HAP-1 (cell line): ENCODE measurements around the gene INSYN1.

Source experiments
- DNase-seq, 2 experiments: peaks; one replicate each; pipeline ENCODE4 v3.0.0-alpha.2; 2016 to 2020; ENCODE audit warnings: low spot score in 2 of 2
- H3K27me3 ChIP-seq: fragments of 250-450 bp; sonication (Bioruptor Pico); 2 replicates; pipeline ENCODE4 v1.5.1; 2020; ENCODE audit warnings: low read depth, mild to moderate bottlenecking, moderate library complexity
- H3K36me3 ChIP-seq: fragments of 250-450 bp; sonication (Bioruptor Pico); replicated peaks from 2 replicates; pipeline ENCODE4 v1.5.1; 2020; ENCODE audit warnings: mild to moderate bottlenecking
- H3K4me1 ChIP-seq: fragments of 250-450 bp; sonication (Bioruptor Pico); 2 replicates; pipeline ENCODE4 v1.5.1; 2020; ENCODE audit warnings: mild to moderate bottlenecking
- H3K4me3 ChIP-seq: fragments of 250-450 bp; sonication (Bioruptor Pico); 2 replicates; pipeline ENCODE4 v1.5.1; 2020; ENCODE audit warnings: mild to moderate bottlenecking, moderate library complexity
- H3K9me3 ChIP-seq: fragments of 250-450 bp; sonication (Bioruptor Pico); 2 replicates; pipeline ENCODE4 v1.5.1; 2020; ENCODE audit warnings: mild to moderate bottlenecking, moderate library complexity
- in situ Hi-C: fragments of 300-500 bp; cut with MboI; formaldehyde crosslinking; loops from 3 replicates; pipeline ENCODE4 v1.14.3; 2020; ENCODE audit warnings: low sequenced_read_pairs, inconsistent platforms, mixed read lengths

The INSYN1 gene

DNA sequence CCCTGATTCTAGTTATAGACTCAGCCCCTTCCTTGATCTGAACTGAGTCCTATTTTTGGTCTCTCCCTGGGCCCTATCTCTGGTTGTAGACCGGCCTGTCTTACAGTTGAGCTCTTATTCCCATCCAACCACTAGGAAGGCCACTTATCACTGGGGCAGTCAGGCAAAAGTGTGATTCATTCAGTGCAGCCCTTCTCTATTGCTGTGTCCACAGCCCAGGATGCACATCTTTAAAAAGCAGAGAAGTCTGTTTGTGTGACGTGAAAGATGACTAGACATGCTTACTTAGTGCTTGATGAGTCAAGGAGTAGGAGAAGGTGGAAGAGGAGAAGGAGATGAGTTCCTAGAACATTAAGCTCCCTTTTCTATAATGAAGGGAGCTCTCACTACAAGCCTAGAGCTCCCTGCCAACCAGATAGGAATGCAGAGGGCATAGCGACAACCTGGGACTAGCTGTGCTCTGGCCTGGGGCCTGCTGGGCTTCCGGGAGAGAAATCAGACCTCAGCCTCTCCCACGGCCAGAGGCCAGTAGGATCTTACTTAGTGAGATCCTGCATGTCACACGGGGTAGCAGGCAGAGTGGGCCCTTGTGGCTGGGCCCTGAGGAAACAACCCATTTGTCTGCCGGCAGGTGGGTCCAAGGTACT, 25.7 kb downstream of the INSYN1 start:
- H3K4me1 ChIP-seq: no peaks in the 10 kb centered on the region
- H3K9me3 ChIP-seq: no peaks in the 10 kb centered on the region
- DNase-seq: no peak
- in situ Hi-C loops: no loop called here
- H3K4me3 ChIP-seq: no peak overlapping the region
- H3K36me3 ChIP-seq: no peaks in the 10 kb centered on the region
- H3K27me3 ChIP-seq: no peaks in the 10 kb centered on the region

GRCh38 chr15:73724212-73724611, 28.9 kb downstream of the INSYN1 start:
- Histone ChIP-seq H3K9me3 (no peaks in the 10 kb centered on the region), H3K36me3 (no peaks in the 10 kb centered on the region), H3K4me3 (no peak overlapping the region), H3K4me1 (no peaks in the 10 kb centered on the region), H3K27me3 (peaks cover 2% of the 10 kb centered on the region; the same call in 1 of the 2 replicates)
- in situ Hi-C loops: no loop called here
- no peak for DNase-seq

DNA sequence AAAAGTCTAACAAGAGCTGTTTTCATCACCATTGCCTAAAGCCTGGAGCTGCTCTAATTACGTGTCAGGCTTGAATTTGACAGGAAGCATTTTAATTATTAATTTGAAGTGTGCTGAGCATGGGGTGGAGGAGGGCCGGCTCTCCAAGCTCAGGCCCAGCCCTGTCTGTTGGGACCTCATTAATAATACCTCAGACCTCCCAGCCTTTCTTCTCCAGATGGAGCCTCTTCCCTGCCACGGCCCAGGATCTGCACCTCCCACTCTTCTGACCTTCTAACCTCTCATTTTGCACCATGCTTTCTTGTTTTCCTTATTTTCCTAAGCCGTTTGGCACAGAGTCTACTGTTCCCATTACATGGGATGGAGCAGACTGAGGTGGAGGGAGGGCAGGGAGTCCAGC, 30.0 kb downstream of the INSYN1 start:
- DNase-seq: no peak
- Histone ChIP-seq H3K4me1 (no peaks in the 10 kb centered on the region), H3K4me3 (no peak overlapping the region), H3K9me3 (no peaks in the 10 kb centered on the region), H3K36me3 (no peaks in the 10 kb centered on the region), H3K27me3 (peaks cover 4% of the 10 kb centered on the region; the same call in 1 of the 2 replicates)
- in situ Hi-C loops: no loop called here

DNA sequence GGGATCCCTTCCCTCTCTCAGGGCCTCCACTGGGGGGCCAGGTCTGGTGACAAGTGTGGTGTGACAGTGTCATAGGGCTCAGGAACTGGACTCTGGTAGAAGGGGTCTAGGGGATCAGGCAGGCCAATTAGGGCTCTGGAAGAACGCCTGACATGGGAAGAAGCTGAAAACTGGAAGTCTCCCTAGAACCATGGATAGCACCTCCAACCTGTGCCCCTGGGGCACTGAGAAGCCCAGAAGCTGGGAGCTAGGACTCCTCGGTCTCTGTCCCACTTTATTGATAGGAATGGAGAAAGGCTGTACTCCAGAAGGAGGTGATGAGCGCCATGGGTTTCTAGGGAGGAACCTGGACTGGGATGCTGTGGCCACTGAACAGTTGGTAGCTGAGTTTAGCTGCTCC, 30.7 kb downstream of the INSYN1 start:
- DNase-seq: no peak
- no peaks in the 10 kb centered on the region for H3K4me1 ChIP-seq
- H3K36me3 ChIP-seq: no peaks in the 10 kb centered on the region
- H3K4me3 ChIP-seq: no peak overlapping the region
- H3K9me3 ChIP-seq: no peaks in the 10 kb centered on the region
- H3K27me3 ChIP-seq: peaks cover 4% of the 10 kb centered on the region; the same call in 1 of the 2 replicates
- in situ Hi-C loops: no loop called here

GRCh38 chr15:73718694-73719093, 34.5 kb downstream of the INSYN1 start:
- in situ Hi-C loops: no loop called here
- 0 out of 2 replicates have a peak, but pooled peaks cover 4% of the 10 kb centered on the region for H3K36me3 ChIP-seq

DNA sequence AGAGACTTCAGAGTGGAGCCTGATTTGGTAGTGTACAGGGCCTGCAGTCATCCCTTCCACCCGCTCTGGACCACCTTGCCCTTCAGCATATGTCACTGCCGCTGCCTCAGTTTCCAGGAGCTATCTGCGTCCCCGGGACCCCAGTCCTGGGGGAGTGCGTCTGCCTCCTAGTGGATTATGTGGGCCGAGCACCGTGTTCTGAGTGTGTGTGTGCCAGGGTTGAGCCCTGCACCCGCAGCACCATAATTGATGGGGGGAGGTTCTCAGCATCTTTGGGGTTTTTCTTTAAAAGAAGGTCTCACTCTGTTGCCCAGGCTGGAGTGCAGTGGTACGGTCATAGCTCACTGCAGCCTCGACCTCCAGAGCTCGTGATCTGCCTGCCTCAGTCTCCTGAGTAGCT, 35.3 kb downstream of the INSYN1 start:
- H3K9me3 ChIP-seq: no peaks in the 10 kb centered on the region
- H3K4me3 ChIP-seq: no peak overlapping the region
- DNase-seq: peak in 1 of 2 experiments; percentile 30
- in situ Hi-C loops: no loop called here
- peaks cover 4% of the 10 kb centered on the region; the same call in 1 of the 2 replicates for H3K27me3 ChIP-seq
- H3K36me3 ChIP-seq: peaks cover 10% of the 10 kb centered on the region
- H3K4me1 ChIP-seq: no peaks in the 10 kb centered on the region

More at GRCh38 chr15:73718694-73719093, 34.5 kb downstream of the INSYN1 start:
- no peak for DNase-seq
- H3K27me3 ChIP-seq: peaks cover 4% of the 10 kb centered on the region; the same call in 1 of the 2 replicates
- no peaks in the 10 kb centered on the region for H3K9me3 ChIP-seq
- no peak overlapping the region for H3K4me3 ChIP-seq
- H3K4me1 ChIP-seq: no peaks in the 10 kb centered on the region

DNA sequence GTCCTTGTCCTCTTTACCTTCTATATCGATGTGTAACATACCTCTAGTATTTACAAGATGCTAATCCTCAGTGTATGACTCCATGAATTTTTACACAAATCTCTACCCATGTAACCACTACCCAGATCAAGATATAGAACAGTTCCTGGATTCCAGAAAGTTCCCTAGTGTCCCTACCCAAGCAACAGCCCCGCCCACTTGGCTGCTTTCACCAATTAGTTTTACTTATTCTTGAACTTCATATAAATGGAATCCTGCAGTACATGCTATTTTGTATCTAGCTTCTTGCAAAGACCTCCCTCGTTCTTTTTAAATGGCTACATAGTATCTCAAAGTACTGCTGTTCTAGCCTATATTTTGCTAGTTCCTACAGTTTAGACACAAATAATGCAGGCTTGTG, 35.9 kb downstream of the INSYN1 start:
- Histone ChIP-seq H3K9me3 (no peaks in the 10 kb centered on the region), H3K27me3 (peaks cover 2% of the 10 kb centered on the region; the same call in 1 of the 2 replicates), H3K4me1 (no peaks in the 10 kb centered on the region), H3K4me3 (no peak overlapping the region), H3K36me3 (peaks cover 11% of the 10 kb centered on the region)
- in situ Hi-C loops: no loop called here
- no peak for DNase-seq

- in situ Hi-C loops: no loop called here
- Histone ChIP-seq H3K4me3 (no peak overlapping the region), H3K27me3 (0 out of 2 replicates have a peak, but pooled peaks cover 2% of the 10 kb centered on the region), H3K36me3 (peaks cover 14% of the 10 kb centered on the region), H3K4me1 (no peaks in the 10 kb centered on the region), H3K9me3 (no peaks in the 10 kb centered on the region)
- no peak for DNase-seq
These were observed 36.7 kb downstream of the INSYN1 start for GRCh38 chr15:73716417-73716816.

GRCh38 chr15:73715417-73715816, 37.7 kb downstream of the INSYN1 start:
- H3K4me1 ChIP-seq: no peaks in the 10 kb centered on the region
- H3K9me3 ChIP-seq: no peaks in the 10 kb centered on the region
- H3K36me3 ChIP-seq: peaks cover 24% of the 10 kb centered on the region
- no peak overlapping the region for H3K4me3 ChIP-seq
- no peak for DNase-seq
- in situ Hi-C loops: no loop called here
- 0 out of 2 replicates have a peak, but pooled peaks cover 2% of the 10 kb centered on the region for H3K27me3 ChIP-seq

DNA sequence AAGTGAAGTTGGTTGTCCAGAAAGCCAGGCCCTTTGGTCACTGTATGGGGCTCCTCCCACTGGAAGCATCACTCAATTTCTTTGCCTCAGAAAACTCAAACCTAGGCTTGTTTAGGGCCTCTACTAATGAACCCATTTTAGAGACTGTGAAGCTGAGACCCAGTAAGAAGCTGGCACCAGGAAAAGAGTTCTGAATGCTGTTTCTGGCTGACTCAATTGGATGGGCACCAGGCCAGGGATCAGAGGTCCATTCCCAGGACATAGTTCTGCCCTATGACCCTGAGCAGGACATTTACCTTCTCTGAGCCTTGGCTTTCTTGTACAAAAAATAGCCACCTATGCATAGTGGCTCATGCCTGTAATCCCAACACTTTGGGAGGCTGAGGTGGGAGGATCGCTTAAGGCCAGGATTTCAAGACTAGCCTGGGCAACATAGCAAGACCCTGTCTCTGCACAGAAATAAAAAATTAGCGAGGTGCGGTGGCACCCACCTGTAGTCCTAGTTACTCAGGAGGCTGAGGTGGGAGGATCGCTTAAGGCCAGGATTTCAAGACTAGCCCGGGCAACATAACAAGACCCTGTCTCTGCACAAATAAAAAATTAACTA, 38.4 kb downstream of the INSYN1 start:
- Histone ChIP-seq H3K4me1 (no peaks in the 10 kb centered on the region), H3K27me3 (0 out of 2 replicates have a peak, but pooled peaks cover 2% of the 10 kb centered on the region), H3K4me3 (no peak overlapping the region), H3K36me3 (peaks cover 31% of the 10 kb centered on the region), H3K9me3 (no peaks in the 10 kb centered on the region)
- in situ Hi-C loops: no loop called here
- DNase-seq: no peak

GRCh38 chr15:73712107-73712506, 41.0 kb downstream of the INSYN1 start:
- in situ Hi-C loops: no loop called here

DNA sequence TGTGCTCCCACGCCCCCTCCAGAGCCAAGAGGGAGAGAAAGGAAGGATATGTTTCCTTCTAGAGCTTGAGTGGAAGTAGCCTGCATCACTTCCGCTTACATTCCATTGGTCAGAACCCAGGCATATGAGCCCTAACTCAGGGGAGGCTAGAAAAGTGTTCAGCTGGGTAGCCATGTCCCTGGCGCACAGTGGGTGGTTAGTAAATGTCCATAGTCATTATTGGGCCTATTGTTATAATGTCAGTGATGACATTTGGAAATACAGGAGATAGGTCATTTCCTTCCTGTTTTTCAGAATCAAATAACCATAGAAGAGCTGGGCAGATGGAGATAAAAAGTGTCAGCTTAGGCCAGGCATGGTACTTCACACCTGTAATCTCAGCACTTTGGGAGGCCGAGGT, 41.6 kb downstream of the INSYN1 start:
- no peak for DNase-seq
- Histone ChIP-seq H3K36me3 (peaks cover 59% of the 10 kb centered on the region), H3K27me3 (no peaks in the 10 kb centered on the region), H3K9me3 (no peaks in the 10 kb centered on the region), H3K4me3 (no peak overlapping the region), H3K4me1 (no peaks in the 10 kb centered on the region)
- in situ Hi-C loops: no loop called here

More at GRCh38 chr15:73712107-73712506, 41.0 kb downstream of the INSYN1 start:
- H3K36me3 ChIP-seq: peaks cover 53% of the 10 kb centered on the region
- DNase-seq: no peak
- H3K9me3 ChIP-seq: no peaks in the 10 kb centered on the region
- H3K4me3 ChIP-seq: no peak overlapping the region
- no peaks in the 10 kb centered on the region for H3K4me1 ChIP-seq
- no peaks in the 10 kb centered on the region for H3K27me3 ChIP-seq

- Histone ChIP-seq H3K36me3 (peaks cover 71% of the 10 kb centered on the region), H3K4me3 (no peak overlapping the region), H3K27me3 (no peaks in the 10 kb centered on the region), H3K4me1 (no peaks in the 10 kb centered on the region), H3K9me3 (no peaks in the 10 kb centered on the region)
- DNase-seq: no peak
- in situ Hi-C loops: no loop called here
These were observed 42.8 kb downstream of the INSYN1 start for GRCh38 chr15:73710321-73710720.

- no peak overlapping the region for H3K4me3 ChIP-seq
- H3K36me3 ChIP-seq: peaks cover 78% of the 10 kb centered on the region
- H3K9me3 ChIP-seq: no peaks in the 10 kb centered on the region
- no peaks in the 10 kb centered on the region for H3K4me1 ChIP-seq
- H3K27me3 ChIP-seq: no peaks in the 10 kb centered on the region
- in situ Hi-C loops: no loop called here
- DNase-seq: no peak
These were observed 43.5 kb downstream of the INSYN1 start for GRCh38 chr15:73709686-73710085.
